Posterior cingulate gyrus (tissue), 11 donors: ENCODE data around the gene FGF22.
"Not testable (repeated sequence)": the region's sequence is repeated elsewhere in the genome, so short reads cannot be mapped to it uniquely, and the experiment has no call there.

ENCODE experiments used
- DNase-seq, 10 donors: peaks; one replicate each; pipeline versions ENCODE4 v3.0.0 to v3.0.0-alpha.2; 2020 to 2021; ENCODE audit warnings: mixed read lengths in 3 of 10
- intact Hi-C: fragments of 100-400 bp; cut with DNase I; formaldehyde crosslinking; loops from one replicate; pipeline ENCODE4 v1.15.1; 2023

FGF22 gene

GRCh38 chr19:656751-657559 is 17.3 kb downstream of the FGF22 start:
- no peak for DNase-seq
- intact Hi-C loops: no loop called here

- DNase-seq: no peak
Measured at GRCh38 chr19:657611-658010, 17.9 kb downstream of the FGF22 start.

GRCh38 chr19:658059-658839 is 18.6 kb downstream of the FGF22 start:
- intact Hi-C loops: no loop called here
- DNase-seq: peak in 3 of 10 donors; percentile 55 to 91 (median 84)

More at GRCh38 chr19:657611-658010, 17.9 kb downstream of the FGF22 start:
- intact Hi-C loops: no loop called here

- peak in 8 of 10 donors; percentile 51 to 95 (median 62) for DNase-seq
Measured at GRCh38 chr19:658916-659839, 19.5 kb downstream of the FGF22 start.

GRCh38 chr19:660793-661426 is 21.2 kb downstream of the FGF22 start:
- DNase-seq: no peak
- intact Hi-C loops: loop anchor here (10.0 kb wide), 2 partner anchors 134 to 264 kb away; partner anchors contain the start of genes ARID3A and PTBP1

More at GRCh38 chr19:658916-659839, 19.5 kb downstream of the FGF22 start:
- intact Hi-C loops: no loop called here

- intact Hi-C loops: loop anchor here (10.0 kb wide), 2 partner anchors 133 to 263 kb away; partner anchors contain the start of genes ARID3A and PTBP1
- no peak for DNase-seq
Measured at GRCh38 chr19:661427-662196, 21.9 kb downstream of the FGF22 start.

- intact Hi-C loops: loop anchor here (10.0 kb wide), 2 partner anchors 132 to 262 kb away; partner anchors contain the start of genes ARID3A and PTBP1
- DNase-seq: no peak
Measured at GRCh38 chr19:662207-662961, 22.7 kb downstream of the FGF22 start.

GRCh38 chr19:662962-663681 is 23.4 kb downstream of the FGF22 start, which contains the start of gene RNF126:
Gene RNF126 (minus strand): TSS chr19:663214. CDS start chr19:663121, 93 bp downstream.
- intact Hi-C loops: loop anchor here (10.0 kb wide), 2 partner anchors 132 to 262 kb away; partner anchors contain the start of genes ARID3A and PTBP1
- peak; percentile 73 to 97 (median 84) for DNase-seq

- DNase-seq: no peak
- intact Hi-C loops: loop anchor here (10.0 kb wide), 2 partner anchors 131 to 261 kb away; partner anchors contain the start of genes ARID3A and PTBP1
Measured at GRCh38 chr19:663682-664117, 24.0 kb downstream of the FGF22 start.

GRCh38 chr19:664913-665443 is 25.3 kb downstream of the FGF22 start:
- peak; percentile 63 to 97 (median 84) for DNase-seq
- intact Hi-C loops: loop anchor here (1.0 to 10.0 kb wide), 3 partner anchors 69 to 260 kb away; partner anchors contain the start of genes ARID3A and PTBP1

GRCh38 chr19:666985-667573 is 27.4 kb downstream of the FGF22 start:
- intact Hi-C loops: loop anchor here (10.0 kb wide), 2 partner anchors 128 to 258 kb away; partner anchors contain the start of genes ARID3A and PTBP1
- not testable (repeated sequence) for DNase-seq

- DNase-seq: not testable (repeated sequence)
- intact Hi-C loops: loop anchor here (10.0 kb wide), 2 partner anchors 126 to 256 kb away; partner anchors contain the start of genes ARID3A and PTBP1
Measured at GRCh38 chr19:668675-669434, 29.2 kb downstream of the FGF22 start.

- intact Hi-C loops: no loop called here
- no peak for DNase-seq
Measured at GRCh38 chr19:670609-671075, 31.0 kb downstream of the FGF22 start.

- peak in 1 of 10 donors; percentile 68 for DNase-seq
- intact Hi-C loops: no loop called here
Measured at GRCh38 chr19:674282-675151, 34.8 kb downstream of the FGF22 start.
